Choroid plexus epithelial cell (primary cell): Measurements from ENCODE around the gene CRYZ.

Experiments
- DNase-seq: peaks from one replicate; pipeline ENCODE4 v3.0.0-alpha.2; 2010; ENCODE audit warnings: low read depth
- H3K4me3 ChIP-seq: 2 replicates; pipeline ENCODE4 v1.5.1; 2011; ENCODE audit warnings: low read depth, mild to moderate bottlenecking, control low read depth, low read length, moderate library complexity
- TF ChIP-seq, protein P1 (sequence below): conservative IDR thresholded peaks from 2 replicates; pipeline ENCODE4 v1.5.1; 2011; ENCODE audit warnings: low read depth, mild to moderate bottlenecking, control low read depth, inconsistent platforms, low read length, moderate library complexity

Gene CRYZ, protein sequence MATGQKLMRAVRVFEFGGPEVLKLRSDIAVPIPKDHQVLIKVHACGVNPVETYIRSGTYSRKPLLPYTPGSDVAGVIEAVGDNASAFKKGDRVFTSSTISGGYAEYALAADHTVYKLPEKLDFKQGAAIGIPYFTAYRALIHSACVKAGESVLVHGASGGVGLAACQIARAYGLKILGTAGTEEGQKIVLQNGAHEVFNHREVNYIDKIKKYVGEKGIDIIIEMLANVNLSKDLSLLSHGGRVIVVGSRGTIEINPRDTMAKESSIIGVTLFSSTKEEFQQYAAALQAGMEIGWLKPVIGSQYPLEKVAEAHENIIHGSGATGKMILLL

DNA sequence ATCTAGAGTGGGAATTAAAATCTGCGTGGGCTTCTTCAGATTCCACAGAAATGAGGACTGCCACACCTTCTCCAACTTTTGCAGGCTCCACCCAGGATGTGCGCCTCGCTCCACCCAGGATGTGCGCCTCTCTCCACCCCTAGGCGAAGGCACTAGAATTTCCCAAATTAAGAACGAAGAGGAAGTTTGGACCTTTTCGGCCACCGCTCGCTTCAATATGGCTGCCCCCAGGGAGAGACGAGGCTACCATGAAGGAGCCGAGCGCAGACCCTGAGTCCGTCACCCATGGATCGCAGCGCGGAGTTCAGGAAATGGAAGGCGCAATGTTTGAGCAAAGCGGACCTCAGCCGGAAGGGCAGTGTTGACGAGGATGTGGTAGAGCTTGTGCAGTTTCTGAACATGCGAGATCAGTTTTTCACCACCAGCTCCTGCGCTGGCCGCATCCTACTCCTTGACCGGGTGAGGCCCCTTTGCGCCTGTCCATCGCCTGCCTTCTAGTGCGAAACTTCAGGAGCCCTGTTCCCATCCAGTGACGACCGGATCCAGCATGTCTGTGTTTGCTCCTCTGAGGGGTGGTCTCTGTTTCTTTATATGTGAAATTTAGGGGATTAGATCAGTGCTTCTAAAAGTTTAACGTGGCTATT, at the start of gene CRYZ, which contains the start of gene TYW3:
CRYZ (minus strand) TSS at position 91 of the 644 bp plus-strand sequence. CDS start 8,229 bp downstream, outside the sequence.
TYW3 (plus strand) TSS at position 193 of the 644 bp plus-strand sequence; CDS start at position 286, 93 bp downstream.
- peak; percentile 96 for DNase-seq
- peak within 1 kb of the TSS; percentile 89 for H3K4me3 ChIP-seq
- TF ChIP-seq, protein P1, sequence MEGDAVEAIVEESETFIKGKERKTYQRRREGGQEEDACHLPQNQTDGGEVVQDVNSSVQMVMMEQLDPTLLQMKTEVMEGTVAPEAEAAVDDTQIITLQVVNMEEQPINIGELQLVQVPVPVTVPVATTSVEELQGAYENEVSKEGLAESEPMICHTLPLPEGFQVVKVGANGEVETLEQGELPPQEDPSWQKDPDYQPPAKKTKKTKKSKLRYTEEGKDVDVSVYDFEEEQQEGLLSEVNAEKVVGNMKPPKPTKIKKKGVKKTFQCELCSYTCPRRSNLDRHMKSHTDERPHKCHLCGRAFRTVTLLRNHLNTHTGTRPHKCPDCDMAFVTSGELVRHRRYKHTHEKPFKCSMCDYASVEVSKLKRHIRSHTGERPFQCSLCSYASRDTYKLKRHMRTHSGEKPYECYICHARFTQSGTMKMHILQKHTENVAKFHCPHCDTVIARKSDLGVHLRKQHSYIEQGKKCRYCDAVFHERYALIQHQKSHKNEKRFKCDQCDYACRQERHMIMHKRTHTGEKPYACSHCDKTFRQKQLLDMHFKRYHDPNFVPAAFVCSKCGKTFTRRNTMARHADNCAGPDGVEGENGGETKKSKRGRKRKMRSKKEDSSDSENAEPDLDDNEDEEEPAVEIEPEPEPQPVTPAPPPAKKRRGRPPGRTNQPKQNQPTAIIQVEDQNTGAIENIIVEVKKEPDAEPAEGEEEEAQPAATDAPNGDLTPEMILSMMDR = no peak

DNA sequence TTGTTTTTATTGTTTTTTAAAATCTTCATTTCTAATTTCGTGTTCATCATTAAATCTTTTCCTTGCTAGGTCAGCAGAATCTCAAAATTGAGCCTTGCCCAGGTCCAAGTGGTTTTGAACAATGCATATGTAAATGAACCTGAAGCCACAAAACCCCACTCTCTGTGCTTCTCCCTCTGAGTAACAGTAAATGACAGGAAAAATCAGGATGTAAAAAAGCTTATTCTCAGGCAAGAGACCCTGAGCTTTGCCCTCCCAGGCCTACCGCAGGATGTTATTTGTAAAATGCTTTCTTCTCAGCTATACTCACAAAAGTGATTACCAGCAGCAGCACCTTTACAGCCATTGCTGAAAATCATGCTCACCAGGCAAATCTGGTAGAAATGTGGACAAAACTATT, 47.7 kb upstream of the CRYZ start:
- TF ChIP-seq, protein P1 = no peak
- no peak for DNase-seq
- H3K4me3 ChIP-seq = no peak overlapping the region

DNA sequence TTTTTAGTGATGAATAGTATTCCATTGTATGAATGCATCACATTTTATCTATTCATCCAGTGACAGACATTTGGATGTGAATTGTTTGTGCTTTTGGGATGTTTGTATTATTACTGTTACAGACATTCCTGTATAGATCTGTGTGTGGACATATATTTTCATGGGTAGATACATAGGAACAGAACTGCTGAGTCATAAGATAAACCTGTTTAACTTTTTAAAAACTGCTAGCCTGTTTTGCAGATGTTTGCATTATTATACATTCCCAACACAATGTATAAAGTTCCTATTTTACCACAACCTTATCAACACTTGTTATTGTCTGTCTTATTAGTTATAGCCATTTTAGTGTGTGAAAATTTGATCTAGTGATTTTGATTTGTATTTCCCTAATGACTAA, 46.9 kb upstream of the CRYZ start:
- TF ChIP-seq, protein P1 = no peak
- no peak overlapping the region for H3K4me3 ChIP-seq
- no peak for DNase-seq

DNA sequence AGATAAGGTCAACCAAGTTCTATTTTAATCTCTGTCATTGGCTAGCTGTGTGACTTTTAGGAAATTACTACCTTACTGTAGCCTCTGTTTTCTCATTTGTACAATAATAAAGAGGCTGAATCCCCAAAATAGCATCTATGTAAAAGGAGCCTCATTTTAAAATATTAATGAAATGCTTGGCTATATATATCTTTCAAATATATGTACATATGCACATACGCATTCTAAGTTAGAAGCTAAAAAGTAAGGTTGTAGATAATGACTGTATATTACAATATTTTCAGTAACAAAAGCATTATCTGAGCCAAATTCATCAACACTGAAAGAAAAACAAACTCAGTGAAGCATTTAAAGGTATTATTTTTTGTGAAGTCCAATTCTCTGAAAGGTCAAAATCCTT, 44.7 kb upstream of the CRYZ start:
- TF ChIP-seq, protein P1 = no peak
- no peak for DNase-seq
- H3K4me3 ChIP-seq = no peak overlapping the region

DNA sequence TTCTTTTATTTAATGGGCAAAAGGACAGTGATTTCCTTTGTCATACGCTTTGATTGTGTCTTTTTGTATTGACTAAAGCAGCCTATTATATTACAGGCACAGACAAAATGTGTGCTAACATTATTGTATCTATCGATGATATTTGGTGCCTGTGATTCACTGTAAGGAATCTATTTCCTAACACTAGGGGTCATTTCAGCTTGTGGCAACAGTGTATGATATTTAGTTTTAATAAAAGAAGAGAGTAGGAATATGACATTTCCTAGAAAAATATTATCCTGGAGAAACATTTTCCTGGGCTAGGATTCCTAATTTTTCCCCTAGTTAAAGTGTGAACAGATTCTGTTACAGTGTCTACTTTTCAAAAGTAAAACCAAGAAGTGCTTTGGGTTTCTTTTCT, 42.9 kb upstream of the CRYZ start:
- DNase-seq = no peak
- TF ChIP-seq, protein P1 = no peak
- no peak overlapping the region for H3K4me3 ChIP-seq

DNA sequence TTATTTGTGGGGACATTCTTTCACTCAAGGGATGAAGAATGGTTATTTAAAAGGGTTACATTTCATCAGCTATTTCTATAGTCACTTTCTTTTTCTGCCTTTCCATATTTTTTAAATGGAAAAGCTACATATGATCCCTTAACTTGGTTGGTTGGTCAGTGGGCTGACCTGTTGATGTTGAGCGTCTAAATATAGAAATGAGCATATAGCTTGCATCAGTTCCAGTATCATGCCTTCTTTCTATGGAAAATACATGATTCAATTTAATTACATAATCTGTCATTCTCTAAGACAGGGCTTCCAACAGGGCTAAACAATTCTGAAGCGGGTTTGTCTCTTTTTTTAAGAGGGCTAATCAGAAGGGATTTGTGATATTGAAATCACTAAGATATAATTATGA, 40.7 kb upstream of the CRYZ start:
- TF ChIP-seq, protein P1 = no peak
- DNase-seq = no peak
- no peak overlapping the region for H3K4me3 ChIP-seq

DNA sequence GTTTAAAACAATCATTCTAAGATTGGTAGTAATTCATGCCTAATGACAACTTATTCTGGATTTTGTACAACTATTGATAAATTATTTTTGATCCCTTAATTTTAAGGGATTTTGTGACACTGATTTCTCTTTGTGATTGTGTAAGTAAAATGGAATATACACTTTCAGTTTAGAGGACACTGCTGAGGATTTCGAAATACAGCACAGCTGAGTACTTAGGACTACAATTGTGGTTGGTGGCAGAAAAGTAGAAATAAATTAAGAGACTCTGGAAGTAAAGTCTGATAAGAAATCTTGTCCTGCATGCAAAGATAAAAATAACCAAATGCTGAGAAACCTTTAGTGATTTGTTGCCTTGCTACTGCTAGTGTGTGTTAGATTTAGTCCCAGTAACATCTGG, 40.1 kb upstream of the CRYZ start:
- TF ChIP-seq, protein P1 = no peak
- peak; percentile 57 for DNase-seq
- no peak overlapping the region for H3K4me3 ChIP-seq
